ENCODE results near the gene MRPL55. TPM values are rescaled to one million over a fixed set of nuclear protein-coding genes. Genes with fewer than 3 reads are reported as not detected.

Gene MRPL55
- total and polyA plus RNA-seq, 12 donors = 38.0 to 174 (median 48.2) TPM

DNA sequence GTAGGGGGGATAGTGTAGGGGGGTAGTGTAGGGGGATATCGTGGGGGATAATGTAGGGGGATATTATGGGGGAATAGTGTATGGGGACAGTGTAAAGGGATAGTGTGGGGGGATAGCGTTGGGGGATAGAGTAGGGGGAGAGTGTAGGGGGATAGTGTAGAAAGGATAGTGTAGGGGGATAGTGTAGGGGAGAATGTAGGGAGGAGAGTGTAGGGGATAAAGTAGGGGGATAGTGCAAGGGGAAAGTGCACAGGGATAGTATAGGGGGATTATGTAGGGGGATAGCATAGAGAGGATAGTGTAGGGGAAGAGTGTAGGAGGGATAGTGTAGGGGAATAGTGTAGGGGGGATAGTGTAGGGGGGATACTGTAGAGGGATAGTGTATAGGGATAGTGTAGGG, 38.9 kb downstream of the MRPL55 start:
- DNase-seq (no peak), ATAC-seq (no peak)
- TF ChIP-seq, protein P1, sequence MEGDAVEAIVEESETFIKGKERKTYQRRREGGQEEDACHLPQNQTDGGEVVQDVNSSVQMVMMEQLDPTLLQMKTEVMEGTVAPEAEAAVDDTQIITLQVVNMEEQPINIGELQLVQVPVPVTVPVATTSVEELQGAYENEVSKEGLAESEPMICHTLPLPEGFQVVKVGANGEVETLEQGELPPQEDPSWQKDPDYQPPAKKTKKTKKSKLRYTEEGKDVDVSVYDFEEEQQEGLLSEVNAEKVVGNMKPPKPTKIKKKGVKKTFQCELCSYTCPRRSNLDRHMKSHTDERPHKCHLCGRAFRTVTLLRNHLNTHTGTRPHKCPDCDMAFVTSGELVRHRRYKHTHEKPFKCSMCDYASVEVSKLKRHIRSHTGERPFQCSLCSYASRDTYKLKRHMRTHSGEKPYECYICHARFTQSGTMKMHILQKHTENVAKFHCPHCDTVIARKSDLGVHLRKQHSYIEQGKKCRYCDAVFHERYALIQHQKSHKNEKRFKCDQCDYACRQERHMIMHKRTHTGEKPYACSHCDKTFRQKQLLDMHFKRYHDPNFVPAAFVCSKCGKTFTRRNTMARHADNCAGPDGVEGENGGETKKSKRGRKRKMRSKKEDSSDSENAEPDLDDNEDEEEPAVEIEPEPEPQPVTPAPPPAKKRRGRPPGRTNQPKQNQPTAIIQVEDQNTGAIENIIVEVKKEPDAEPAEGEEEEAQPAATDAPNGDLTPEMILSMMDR (IDR thresholded peaks at IDR 0.05) = no peak
- H3K27ac ChIP-seq = no peak overlapping the region
- H3K36me3 ChIP-seq = no peaks in the 10 kb centered on the region
- peaks cover 3 to 38% (median 30%) of the 10 kb centered on the region in 7 donors for H3K27me3 ChIP-seq
- H3K9me3 ChIP-seq = no peaks in the 10 kb centered on the region
- H3K4me1 ChIP-seq = no peaks in the 10 kb centered on the region
- H3K4me3 ChIP-seq = no peak overlapping the region
- 52 to 71% methylated on average over 2 of the region's 2 CpGs for WGBS, 2 donors
- intact Hi-C loops (cut with DNase I) = no loop called here

DNA sequence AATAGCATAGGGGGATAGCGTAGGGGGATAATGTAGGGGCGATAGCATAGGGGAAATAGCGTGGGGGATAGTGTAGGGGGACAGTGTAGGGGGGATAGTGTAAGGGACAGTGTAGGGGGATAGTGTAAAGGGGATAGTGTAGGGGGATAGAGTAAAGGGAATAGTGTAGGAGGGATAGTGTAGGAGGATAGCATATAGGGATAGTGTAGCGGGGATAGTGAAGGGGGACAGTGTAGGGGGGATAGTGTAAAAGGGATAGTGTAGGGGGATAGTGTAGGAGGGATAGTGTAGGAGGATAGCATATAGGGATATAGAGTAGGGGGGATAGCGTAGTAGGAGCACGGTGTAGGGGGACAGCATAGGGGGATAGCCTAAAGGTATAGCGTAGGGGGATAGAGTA, 40.7 kb downstream of the MRPL55 start:
- no peak overlapping the region for H3K27ac ChIP-seq
- H3K4me1 ChIP-seq = no peaks in the 10 kb centered on the region
- no peaks in the 10 kb centered on the region for H3K9me3 ChIP-seq
- no peak overlapping the region for H3K4me3 ChIP-seq
- WGBS, 2 donors = 76 to 80% methylated on average over 7 of the region's 7 CpGs
- H3K27me3 ChIP-seq = peaks cover 7 to 52% (median 48%) of the 10 kb centered on the region in 7 donors
- ATAC-seq (no peak), DNase-seq (no peak)
- no peaks in the 10 kb centered on the region for H3K36me3 ChIP-seq
- intact Hi-C loops (cut with DNase I) = no loop called here
- TF ChIP-seq, protein P1 (IDR thresholded peaks at IDR 0.05) = no peak

- H3K36me3 ChIP-seq = no peaks in the 10 kb centered on the region
- intact Hi-C loops (cut with DNase I) = no loop called here
- no peak overlapping the region for H3K4me3 ChIP-seq
- DNase-seq (no peak), ATAC-seq (no peak)
- no peak overlapping the region for H3K27ac ChIP-seq
- H3K4me1 ChIP-seq = no peaks in the 10 kb centered on the region
- TF ChIP-seq, protein P1 (IDR thresholded peaks at IDR 0.05) = no peak
- 61 to 62% methylated on average over 10 of the region's 10 CpGs for WGBS, 2 donors
- no peaks in the 10 kb centered on the region for H3K9me3 ChIP-seq
- H3K27me3 ChIP-seq = peaks cover 19 to 55% (median 53%) of the 10 kb centered on the region in 7 donors
Measured at GRCh38 chr1:228066891-228067654, 42.0 kb downstream of the MRPL55 start.

GRCh38 chr1:228066416-228066815, 42.7 kb downstream of the MRPL55 start:
- peaks cover 25 to 60% (median 60%) of the 10 kb centered on the region in 7 donors for H3K27me3 ChIP-seq
- TF ChIP-seq, protein P1 (IDR thresholded peaks at IDR 0.05) = no peak
- DNase-seq (no peak), ATAC-seq (no peak)
- WGBS, 2 donors = 49 to 59% methylated on average over 4 of the region's 4 CpGs
- no peak overlapping the region for H3K27ac ChIP-seq
- no peak overlapping the region for H3K4me3 ChIP-seq
- intact Hi-C loops (cut with DNase I) = no loop called here
- H3K36me3 ChIP-seq = no peaks in the 10 kb centered on the region
- no peaks in the 10 kb centered on the region for H3K9me3 ChIP-seq
- H3K4me1 ChIP-seq = no peaks in the 10 kb centered on the region

Data from heart right ventricle (tissue), 16 donors.